Measurements from ENCODE around the gene FBLN2. TPM values are rescaled to one million over a fixed set of nuclear protein-coding genes. Genes with fewer than 3 reads are reported as not detected.

The FBLN2 gene
- total RNA-seq, 2 donors from 2014 or later, result 12.8 to 318 TPM

- no peaks in the 10 kb centered on the region for H3K9me3 ChIP-seq
- no peak for DNase-seq (ENCODE audit: low spot score)
- no peak overlapping the region for H3K4me3 ChIP-seq
- intact Hi-C loops (cut with DNase I), result no loop called here
- no peaks in the 10 kb centered on the region for H3K27me3 ChIP-seq (replicated peaks; ENCODE audit: insufficient read depth)
- WGBS, result 85% methylated on average over 15 of the region's 15 CpGs
- no peak overlapping the region for H3K27ac ChIP-seq
- no peaks in the 10 kb centered on the region for H3K4me1 ChIP-seq (replicated peaks)
- TF ChIP-seq POLR2AphosphoS5 (IDR thresholded peaks at IDR 0.05) (no peak), POLR2A (IDR thresholded peaks at IDR 0.05) (no peak), CTCF (IDR thresholded peaks at IDR 0.05) (no peak)
- H3K36me3 ChIP-seq, result no peaks in the 10 kb centered on the region
Measured at GRCh38 chr3:13568515-13569028, 19.6 kb downstream of the FBLN2 start.

- no peaks in the 10 kb centered on the region for H3K4me1 ChIP-seq (replicated peaks)
Measured at GRCh38 chr3:13569201-13569600, 20.3 kb downstream of the FBLN2 start.

GRCh38 chr3:13569641-13570390 is 20.9 kb downstream of the FBLN2 start:
- Histone ChIP-seq H3K27me3 (replicated peaks; ENCODE audit: insufficient read depth) (no peaks in the 10 kb centered on the region), H3K9me3 (no peaks in the 10 kb centered on the region), H3K4me3 (no peak overlapping the region), H3K27ac (no peak overlapping the region), H3K36me3 (no peaks in the 10 kb centered on the region), H3K4me1 (replicated peaks) (no peaks in the 10 kb centered on the region)
- TF ChIP-seq POLR2AphosphoS5 (IDR thresholded peaks at IDR 0.05) (no peak), POLR2A (IDR thresholded peaks at IDR 0.05) (no peak), CTCF (IDR thresholded peaks at IDR 0.05) (no peak)
- WGBS, result 86% methylated on average over 26 of the region's 26 CpGs
- no peak for DNase-seq (ENCODE audit: low spot score)
- intact Hi-C loops (cut with DNase I), result no loop called here

More at GRCh38 chr3:13569201-13569600, 20.3 kb downstream of the FBLN2 start:
- no peaks in the 10 kb centered on the region for H3K36me3 ChIP-seq
- intact Hi-C loops (cut with DNase I), result no loop called here
- H3K4me3 ChIP-seq, result no peak overlapping the region
- TF ChIP-seq CTCF (IDR thresholded peaks at IDR 0.05) (no peak), POLR2A (IDR thresholded peaks at IDR 0.05) (no peak), POLR2AphosphoS5 (IDR thresholded peaks at IDR 0.05) (no peak)
- H3K27ac ChIP-seq, result no peak overlapping the region
- no peaks in the 10 kb centered on the region for H3K9me3 ChIP-seq
- no peak for DNase-seq (ENCODE audit: low spot score)
- WGBS, result 84% methylated on average over 7 of the region's 7 CpGs
- no peaks in the 10 kb centered on the region for H3K27me3 ChIP-seq (replicated peaks; ENCODE audit: insufficient read depth)

- Histone ChIP-seq H3K27me3 (replicated peaks; ENCODE audit: insufficient read depth) (no peaks in the 10 kb centered on the region), H3K36me3 (no peaks in the 10 kb centered on the region), H3K4me1 (replicated peaks) (no peaks in the 10 kb centered on the region), H3K4me3 (no peak overlapping the region), H3K27ac (no peak overlapping the region), H3K9me3 (no peaks in the 10 kb centered on the region)
- intact Hi-C loops (cut with DNase I), result no loop called here
- 91% methylated on average over 37 of the region's 46 CpGs for WGBS
- DNase-seq (ENCODE audit: low spot score), result no peak
- TF ChIP-seq POLR2AphosphoS5 (IDR thresholded peaks at IDR 0.05) (no peak), POLR2A (IDR thresholded peaks at IDR 0.05) (no peak), CTCF (IDR thresholded peaks at IDR 0.05) (no peak)
Measured at GRCh38 chr3:13570391-13571194, 21.7 kb downstream of the FBLN2 start.
